ENCODE results near the gene OR6Q1.

OR6Q1 gene

DNA sequence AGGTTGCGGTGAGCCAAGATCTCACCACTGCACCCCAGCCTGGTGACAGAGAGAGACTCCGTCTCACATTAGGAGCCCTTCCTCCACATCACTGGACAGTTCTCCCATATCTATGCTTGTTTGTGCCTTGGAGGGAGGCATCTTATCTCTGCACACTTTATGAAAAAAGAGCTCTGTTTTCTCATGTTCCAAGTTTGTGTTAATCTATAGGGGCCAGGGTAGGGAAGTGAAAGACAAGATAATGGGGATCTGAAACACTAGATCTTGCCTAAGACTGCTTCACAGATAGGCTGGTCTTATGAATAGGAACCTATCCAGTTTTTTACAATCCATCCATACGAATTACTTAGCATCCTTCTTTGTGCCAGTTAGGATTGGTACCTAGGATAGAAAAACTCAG is 17.1 kb downstream of the OR6Q1 start:
- Histone ChIP-seq H3K4me1 (ENCODE audit: control insufficient read depth in 5 of 5, insufficient read depth in 5 of 5, low read length in 5 of 5) (no peaks in the 10 kb centered on the region), H3K9me3 (ENCODE audit: control insufficient read depth in 5 of 5, low read length in 5 of 5) (no peaks in the 10 kb centered on the region), H3K27ac (ENCODE audit: low read depth, low read length) (no peak overlapping the region), H3K27me3 (ENCODE audit: control insufficient read depth in 5 of 5, insufficient read depth in 4 of 5, low read length in 5 of 5) (no peaks in the 10 kb centered on the region), H3K36me3 (ENCODE audit: control insufficient read depth in 5 of 5, insufficient read depth in 5 of 5, low read length in 5 of 5) (no peaks in the 10 kb centered on the region), H3K4me3 (ENCODE audit: low read depth in 1 of 5, low read length in 5 of 5) (no peak overlapping the region), H3K9ac (ENCODE audit: low read length in 5 of 5) (no peak overlapping the region)

DNA sequence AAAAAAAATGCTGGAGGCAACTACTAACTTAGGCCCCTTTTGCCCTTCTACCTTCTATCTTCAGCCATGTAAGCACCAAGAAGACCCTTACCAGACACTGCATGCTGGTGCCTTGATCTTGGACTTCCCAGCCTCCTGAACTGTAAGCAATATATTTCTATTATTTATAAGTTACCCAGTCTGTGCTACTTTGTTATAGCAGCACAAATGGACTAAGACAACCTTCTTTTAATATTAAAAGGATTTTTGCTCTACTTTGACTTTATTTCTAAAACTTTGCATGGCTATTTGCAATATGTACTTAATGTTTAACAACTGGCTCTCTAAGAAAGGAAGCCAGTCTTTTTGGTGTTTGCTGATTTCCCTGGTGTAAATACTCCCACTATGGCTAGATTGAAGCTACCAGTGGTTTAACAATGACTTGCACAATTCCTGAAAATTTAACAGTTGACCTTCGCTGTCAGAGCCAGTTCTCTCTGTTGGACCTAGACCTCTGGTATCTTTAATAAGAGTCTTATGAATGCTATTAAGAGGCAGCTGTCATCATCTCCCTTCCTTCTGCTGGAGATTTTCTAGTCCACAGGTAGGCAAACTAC is 25.2 kb downstream of the OR6Q1 start:
- Histone ChIP-seq H3K27me3 (ENCODE audit: control insufficient read depth in 5 of 5, insufficient read depth in 4 of 5, low read length in 5 of 5) (no peaks in the 10 kb centered on the region), H3K4me1 (ENCODE audit: control insufficient read depth in 5 of 5, insufficient read depth in 5 of 5, low read length in 5 of 5) (peaks cover 0 to 13% (median 6%) of the 10 kb centered on the region in 5 donors), H3K9ac (ENCODE audit: low read length in 5 of 5) (no peak overlapping the region), H3K27ac (ENCODE audit: low read depth, low read length) (no peak overlapping the region), H3K4me3 (ENCODE audit: low read depth in 1 of 5, low read length in 5 of 5) (no peak overlapping the region), H3K36me3 (ENCODE audit: control insufficient read depth in 5 of 5, insufficient read depth in 5 of 5, low read length in 5 of 5) (no peaks in the 10 kb centered on the region), H3K9me3 (ENCODE audit: control insufficient read depth in 5 of 5, low read length in 5 of 5) (no peaks in the 10 kb centered on the region)

DNA sequence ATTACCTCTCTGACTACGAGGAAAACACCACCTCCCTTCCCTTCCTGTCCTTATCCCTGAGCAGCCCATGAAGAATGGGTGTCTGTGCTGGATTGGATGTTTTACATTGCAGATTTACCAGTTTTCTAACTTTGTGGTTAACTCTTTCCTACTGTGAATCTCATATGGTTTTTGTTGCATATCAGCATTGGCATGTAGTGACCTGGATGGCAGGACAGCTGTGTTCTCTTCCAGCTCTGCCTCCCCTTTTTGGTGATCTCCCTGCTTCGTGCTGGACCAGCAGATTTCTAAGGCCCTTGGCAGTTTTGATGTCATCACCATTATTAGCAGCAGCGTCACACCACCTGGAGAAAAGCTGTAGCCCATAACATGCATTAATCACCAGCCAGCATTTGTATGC is 26.7 kb downstream of the OR6Q1 start:
- Histone ChIP-seq H3K4me3 (ENCODE audit: low read depth in 1 of 5, low read length in 5 of 5) (no peak overlapping the region), H3K9me3 (ENCODE audit: control insufficient read depth in 5 of 5, low read length in 5 of 5) (no peaks in the 10 kb centered on the region), H3K27ac (ENCODE audit: low read depth, low read length) (no peak overlapping the region), H3K27me3 (ENCODE audit: control insufficient read depth in 5 of 5, insufficient read depth in 4 of 5, low read length in 5 of 5) (no peaks in the 10 kb centered on the region), H3K4me1 (ENCODE audit: control insufficient read depth in 5 of 5, insufficient read depth in 5 of 5, low read length in 5 of 5) (peaks cover 0 to 13% (median 6%) of the 10 kb centered on the region in 5 donors), H3K9ac (ENCODE audit: low read length in 5 of 5) (no peak overlapping the region), H3K36me3 (ENCODE audit: control insufficient read depth in 5 of 5, insufficient read depth in 5 of 5, low read length in 5 of 5) (no peaks in the 10 kb centered on the region)

DNA sequence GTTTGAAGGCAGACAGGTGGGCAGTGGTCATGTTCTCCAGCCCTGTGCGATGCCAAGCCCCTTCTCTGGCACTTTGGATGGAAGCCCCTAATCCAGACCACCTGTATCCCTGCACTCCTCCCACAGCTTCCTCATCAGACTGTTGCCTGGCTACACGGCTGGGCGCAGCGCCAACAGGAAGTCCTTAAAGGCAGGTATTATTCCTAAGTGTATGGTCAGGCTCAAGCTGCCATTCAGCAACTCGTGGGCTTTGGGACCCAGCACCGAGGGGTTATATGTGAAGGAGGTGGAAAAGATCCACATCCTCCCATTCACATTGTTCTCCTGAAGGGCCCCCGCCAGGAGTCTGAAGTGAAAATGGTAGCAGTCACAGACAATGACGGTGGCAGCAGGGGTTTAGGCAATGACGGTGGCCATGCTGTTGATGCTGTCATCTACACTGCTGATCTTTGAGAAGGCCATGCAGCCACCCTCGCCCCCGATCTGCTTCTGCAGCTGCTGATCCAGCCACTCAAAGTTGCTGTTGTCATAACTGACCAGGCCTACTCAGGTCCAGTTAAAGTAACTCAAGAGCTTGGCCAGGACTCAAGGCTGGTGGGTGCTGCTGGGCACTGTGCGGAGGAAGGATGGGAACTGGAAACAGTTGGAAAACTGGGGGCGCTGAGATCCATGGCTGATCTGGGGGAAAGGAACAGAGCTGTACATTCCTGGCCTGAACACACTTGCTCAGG is 27.7 kb downstream of the OR6Q1 start:
- Histone ChIP-seq H3K9ac (ENCODE audit: low read length in 5 of 5) (no peak overlapping the region), H3K36me3 (ENCODE audit: control insufficient read depth in 5 of 5, insufficient read depth in 5 of 5, low read length in 5 of 5) (no peaks in the 10 kb centered on the region), H3K27me3 (ENCODE audit: control insufficient read depth in 5 of 5, insufficient read depth in 4 of 5, low read length in 5 of 5) (no peaks in the 10 kb centered on the region), H3K27ac (ENCODE audit: low read depth, low read length) (no peak overlapping the region), H3K4me3 (ENCODE audit: low read depth in 1 of 5, low read length in 5 of 5) (no peak overlapping the region), H3K4me1 (ENCODE audit: control insufficient read depth in 5 of 5, insufficient read depth in 5 of 5, low read length in 5 of 5) (peaks cover 0 to 13% (median 6%) of the 10 kb centered on the region in 5 donors), H3K9me3 (ENCODE audit: control insufficient read depth in 5 of 5, low read length in 5 of 5) (no peaks in the 10 kb centered on the region)

DNA sequence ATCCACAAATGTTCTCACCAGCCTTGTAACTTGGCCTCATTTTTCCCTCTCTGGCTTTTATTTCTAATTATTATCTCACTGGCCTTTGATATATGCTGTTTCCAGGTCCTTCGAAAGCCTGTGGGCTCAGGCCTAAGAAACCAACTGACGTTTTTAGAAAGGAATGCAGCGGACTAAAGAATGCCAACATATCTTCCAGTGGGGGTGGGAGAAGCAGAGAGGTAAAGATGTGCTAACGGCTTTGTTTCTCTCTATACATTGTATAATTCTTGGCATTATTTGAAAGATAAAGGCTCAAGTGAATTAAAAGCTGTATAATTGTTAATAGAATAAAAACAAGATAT is 28.2 kb downstream of the OR6Q1 start:
- Histone ChIP-seq H3K4me3 (ENCODE audit: low read depth in 1 of 5, low read length in 5 of 5) (no peak overlapping the region), H3K27me3 (ENCODE audit: control insufficient read depth in 5 of 5, insufficient read depth in 4 of 5, low read length in 5 of 5) (no peaks in the 10 kb centered on the region), H3K9me3 (ENCODE audit: control insufficient read depth in 5 of 5, low read length in 5 of 5) (no peaks in the 10 kb centered on the region), H3K4me1 (ENCODE audit: control insufficient read depth in 5 of 5, insufficient read depth in 5 of 5, low read length in 5 of 5) (peaks cover 0 to 13% (median 6%) of the 10 kb centered on the region in 5 donors), H3K36me3 (ENCODE audit: control insufficient read depth in 5 of 5, insufficient read depth in 5 of 5, low read length in 5 of 5) (no peaks in the 10 kb centered on the region), H3K9ac (ENCODE audit: low read length in 5 of 5) (no peak overlapping the region), H3K27ac (ENCODE audit: low read depth, low read length) (no peak overlapping the region)

DNA sequence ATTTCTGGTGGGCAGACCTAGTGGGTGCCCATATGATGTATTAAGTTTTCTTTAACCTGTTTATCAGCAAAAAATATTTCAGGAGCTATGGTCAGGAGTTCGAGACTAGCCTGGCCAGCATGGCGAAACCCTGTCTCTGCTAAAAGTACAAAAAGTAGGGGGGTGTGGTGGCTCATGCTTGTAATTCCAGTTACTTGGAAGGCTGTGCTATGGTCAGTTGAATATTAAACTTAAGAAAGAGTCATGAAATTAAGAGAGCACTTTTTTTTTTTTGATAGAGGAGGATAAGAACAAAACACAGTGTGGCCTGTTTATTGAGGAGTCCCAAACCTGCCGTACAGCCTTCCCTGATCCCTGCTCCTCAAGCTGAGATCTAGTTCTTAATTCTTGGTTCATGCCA is 29.8 kb downstream of the OR6Q1 start:
- no peak overlapping the region for H3K27ac ChIP-seq (ENCODE audit: low read depth, low read length)
- no peaks in the 10 kb centered on the region for H3K36me3 ChIP-seq (ENCODE audit: control insufficient read depth in 5 of 5, insufficient read depth in 5 of 5, low read length in 5 of 5)
- H3K9ac ChIP-seq (ENCODE audit: low read length in 5 of 5): no peak overlapping the region
- H3K4me1 ChIP-seq (ENCODE audit: control insufficient read depth in 5 of 5, insufficient read depth in 5 of 5, low read length in 5 of 5): peaks cover 0 to 13% (median 6%) of the 10 kb centered on the region in 5 donors
- no peaks in the 10 kb centered on the region for H3K9me3 ChIP-seq (ENCODE audit: control insufficient read depth in 5 of 5, low read length in 5 of 5)
- no peak overlapping the region for H3K4me3 ChIP-seq (ENCODE audit: low read depth in 1 of 5, low read length in 5 of 5)
- H3K27me3 ChIP-seq (ENCODE audit: control insufficient read depth in 5 of 5, insufficient read depth in 4 of 5, low read length in 5 of 5): peaks cover 0 to 2% (median 0%) of the 10 kb centered on the region in 5 donors

DNA sequence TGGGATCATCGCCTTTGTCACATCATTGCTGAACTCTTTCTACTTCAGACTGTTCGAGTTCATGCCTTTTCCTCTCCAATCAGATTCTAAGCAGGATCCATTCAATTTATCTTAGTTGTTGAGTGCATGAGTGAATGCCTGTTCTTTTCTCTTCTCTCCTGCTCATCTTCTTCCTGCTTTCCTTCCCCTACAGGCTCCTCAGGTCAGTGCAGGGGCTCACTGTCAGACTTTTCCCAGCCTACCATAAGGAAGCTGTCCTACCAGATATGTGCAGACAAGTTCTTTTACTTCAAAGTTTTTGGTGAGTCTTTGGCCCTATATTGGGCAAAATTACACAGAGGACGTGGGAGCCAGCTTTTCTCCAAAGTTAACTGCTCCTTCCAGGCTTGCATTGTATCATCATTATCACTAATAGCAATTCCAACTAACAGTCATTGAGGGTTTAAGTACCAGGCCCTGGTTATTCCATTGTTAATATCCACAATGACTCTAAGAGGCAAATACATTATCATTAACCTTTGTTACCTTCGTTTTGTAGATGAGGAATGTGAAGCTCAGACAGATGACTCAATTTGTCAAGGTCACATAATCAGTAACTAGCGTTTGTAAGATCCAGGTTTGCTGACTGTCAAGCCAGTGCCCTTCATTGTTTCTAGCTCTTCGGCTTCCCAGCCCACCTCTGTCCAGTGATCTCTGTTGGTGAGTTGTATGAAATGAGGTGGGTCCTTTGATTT is 30.4 kb downstream of the OR6Q1 start:
- H3K9me3 ChIP-seq (ENCODE audit: control insufficient read depth in 5 of 5, low read length in 5 of 5): no peaks in the 10 kb centered on the region
- no peak overlapping the region for H3K9ac ChIP-seq (ENCODE audit: low read length in 5 of 5)
- H3K36me3 ChIP-seq (ENCODE audit: control insufficient read depth in 5 of 5, insufficient read depth in 5 of 5, low read length in 5 of 5): no peaks in the 10 kb centered on the region
- H3K4me1 ChIP-seq (ENCODE audit: control insufficient read depth in 5 of 5, insufficient read depth in 5 of 5, low read length in 5 of 5): peaks cover 0 to 13% (median 6%) of the 10 kb centered on the region in 5 donors
- no peak overlapping the region for H3K4me3 ChIP-seq (ENCODE audit: low read depth in 1 of 5, low read length in 5 of 5)
- H3K27ac ChIP-seq (ENCODE audit: low read depth, low read length): no peak overlapping the region
- peaks cover 0 to 2% (median 0%) of the 10 kb centered on the region in 5 donors for H3K27me3 ChIP-seq (ENCODE audit: control insufficient read depth in 5 of 5, insufficient read depth in 4 of 5, low read length in 5 of 5)

DNA sequence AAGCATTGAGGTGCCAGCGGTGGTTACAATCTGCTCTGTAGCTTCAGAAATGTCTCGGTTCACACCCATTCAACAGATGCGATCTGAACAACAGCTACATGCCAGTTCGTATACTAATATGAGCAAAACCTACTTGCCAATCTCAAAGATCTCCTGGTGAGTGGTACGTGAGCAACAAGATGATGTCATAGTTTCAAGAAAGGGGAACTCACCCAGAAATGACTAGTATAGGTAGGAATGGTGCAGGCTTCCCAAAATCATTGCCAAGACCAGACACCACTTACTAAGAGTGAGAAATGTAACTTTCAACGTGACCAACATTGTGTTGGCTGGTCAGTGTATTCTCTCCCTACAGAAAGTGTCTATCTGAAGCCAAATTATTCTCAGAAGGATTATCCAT is 31.1 kb downstream of the OR6Q1 start:
- Histone ChIP-seq H3K27ac (ENCODE audit: low read depth, low read length) (no peak overlapping the region), H3K9ac (ENCODE audit: low read length in 5 of 5) (no peak overlapping the region), H3K4me3 (ENCODE audit: low read depth in 1 of 5, low read length in 5 of 5) (no peak overlapping the region), H3K36me3 (ENCODE audit: control insufficient read depth in 5 of 5, insufficient read depth in 5 of 5, low read length in 5 of 5) (no peaks in the 10 kb centered on the region), H3K9me3 (ENCODE audit: control insufficient read depth in 5 of 5, low read length in 5 of 5) (no peaks in the 10 kb centered on the region), H3K4me1 (ENCODE audit: control insufficient read depth in 5 of 5, insufficient read depth in 5 of 5, low read length in 5 of 5) (peaks cover 0 to 13% (median 6%) of the 10 kb centered on the region in 5 donors), H3K27me3 (ENCODE audit: control insufficient read depth in 5 of 5, insufficient read depth in 4 of 5, low read length in 5 of 5) (peaks cover 0 to 3% (median 0%) of the 10 kb centered on the region in 5 donors)

DNA sequence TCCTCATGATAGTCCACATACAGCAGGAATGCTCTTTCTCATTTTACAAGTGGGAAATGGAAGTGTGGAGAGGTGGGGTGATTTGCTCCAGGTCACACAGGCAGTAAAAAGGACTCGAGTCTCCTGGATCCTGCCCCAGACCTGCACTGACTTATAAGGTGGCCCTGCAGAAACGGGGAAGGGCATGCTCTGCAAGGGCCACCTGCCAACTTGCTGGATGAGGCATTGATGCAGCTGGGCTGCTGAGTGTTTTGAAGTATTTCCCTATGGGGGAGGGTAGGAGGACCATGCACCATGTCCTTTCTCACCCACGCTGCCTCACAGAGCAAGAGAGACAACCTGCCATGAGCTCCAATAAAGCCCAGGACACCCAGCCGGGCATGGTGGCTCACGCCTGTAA is 36.9 kb downstream of the OR6Q1 start:
- Histone ChIP-seq H3K27me3 (ENCODE audit: control insufficient read depth in 5 of 5, insufficient read depth in 4 of 5, low read length in 5 of 5) (peaks cover 0 to 3% (median 0%) of the 10 kb centered on the region in 5 donors), H3K9me3 (ENCODE audit: control insufficient read depth in 5 of 5, low read length in 5 of 5) (no peaks in the 10 kb centered on the region), H3K4me1 (ENCODE audit: control insufficient read depth in 5 of 5, insufficient read depth in 5 of 5, low read length in 5 of 5) (no peaks in the 10 kb centered on the region), H3K4me3 (ENCODE audit: low read depth in 1 of 5, low read length in 5 of 5) (no peak overlapping the region), H3K36me3 (ENCODE audit: control insufficient read depth in 5 of 5, insufficient read depth in 5 of 5, low read length in 5 of 5) (no peaks in the 10 kb centered on the region), H3K27ac (ENCODE audit: low read depth, low read length) (no peak overlapping the region), H3K9ac (ENCODE audit: low read length in 5 of 5) (no peak overlapping the region)

DNA sequence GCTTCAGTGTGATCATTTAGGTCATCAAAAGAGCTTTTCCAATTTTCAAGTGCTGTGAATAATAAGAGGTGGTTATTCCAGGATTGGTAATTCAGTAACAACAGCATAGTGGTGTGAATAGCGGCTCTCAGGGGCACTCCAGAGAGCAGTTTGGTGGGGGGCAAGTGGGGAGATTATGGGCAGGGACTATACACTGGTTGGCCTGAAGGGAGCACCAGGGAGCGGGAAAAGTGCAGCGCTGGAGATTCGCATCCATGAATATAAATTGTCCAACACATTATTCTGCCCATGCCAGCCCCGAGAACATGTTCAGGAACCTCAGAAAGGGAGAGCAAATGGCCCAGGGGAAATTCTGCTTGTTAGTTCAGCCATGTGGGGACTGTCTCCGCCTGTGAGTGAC is 37.9 kb downstream of the OR6Q1 start:
- Histone ChIP-seq H3K27ac (ENCODE audit: low read depth, low read length) (no peak overlapping the region), H3K9ac (ENCODE audit: low read length in 5 of 5) (no peak overlapping the region), H3K36me3 (ENCODE audit: control insufficient read depth in 5 of 5, insufficient read depth in 5 of 5, low read length in 5 of 5) (no peaks in the 10 kb centered on the region), H3K9me3 (ENCODE audit: control insufficient read depth in 5 of 5, low read length in 5 of 5) (no peaks in the 10 kb centered on the region), H3K4me3 (ENCODE audit: low read depth in 1 of 5, low read length in 5 of 5) (no peak overlapping the region), H3K4me1 (ENCODE audit: control insufficient read depth in 5 of 5, insufficient read depth in 5 of 5, low read length in 5 of 5) (no peaks in the 10 kb centered on the region), H3K27me3 (ENCODE audit: control insufficient read depth in 5 of 5, insufficient read depth in 4 of 5, low read length in 5 of 5) (peaks cover 0 to 3% (median 0%) of the 10 kb centered on the region in 5 donors)

Measured in subcutaneous abdominal adipose tissue (tissue), 5 donors.